ENCODE measurements around the gene VTI1A.

DNA sequence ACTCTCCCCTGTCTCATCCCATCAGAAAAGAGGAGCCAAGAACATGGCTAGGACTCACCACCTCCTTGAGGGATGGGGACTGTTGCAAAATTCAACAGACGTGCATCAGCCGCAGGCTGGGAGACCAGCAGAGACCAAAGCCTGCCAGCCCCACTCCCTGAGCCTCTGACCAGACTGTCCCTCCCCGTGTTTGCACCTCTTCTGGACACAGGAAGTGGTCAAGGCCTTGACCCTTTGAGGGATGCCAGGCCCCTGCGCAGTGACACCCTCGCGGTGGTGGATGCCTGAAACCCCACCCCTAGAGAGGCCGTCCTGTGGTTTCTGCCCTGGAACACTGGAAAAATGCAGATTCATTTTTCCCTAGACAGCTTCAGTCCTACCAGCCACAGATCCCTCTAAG is 374.6 kb downstream of the VTI1A start:
- no peak for TF ChIP-seq ZBTB33 (CRISPR knock-in tag; IDR thresholded peaks at IDR 0.05)
- TF ChIP-seq CTCF (IDR thresholded peaks at IDR 0.05 in 2 of 3, conservative IDR thresholded peaks at IDR 0.05 in 1 of 3; ENCODE audit: insufficient read depth in 2 of 3, low read depth in 1 of 3, low read length in 3 of 3), result no peak
- no peak for TF ChIP-seq TOE1 (IDR thresholded peaks at IDR 0.05; ENCODE audit: borderline replicate concordance)
- no peak for TF ChIP-seq TOE1 (CRISPR knock-in tag; IDR thresholded peaks at IDR 0.05; ENCODE audit: borderline replicate concordance, low read depth)
- TF ChIP-seq WHSC1 (IDR thresholded peaks at IDR 0.05; ENCODE audit: low read length), result no peak
- no peak for TF ChIP-seq EHMT2 (IDR thresholded peaks at IDR 0.05)
- TF ChIP-seq, protein P1, sequence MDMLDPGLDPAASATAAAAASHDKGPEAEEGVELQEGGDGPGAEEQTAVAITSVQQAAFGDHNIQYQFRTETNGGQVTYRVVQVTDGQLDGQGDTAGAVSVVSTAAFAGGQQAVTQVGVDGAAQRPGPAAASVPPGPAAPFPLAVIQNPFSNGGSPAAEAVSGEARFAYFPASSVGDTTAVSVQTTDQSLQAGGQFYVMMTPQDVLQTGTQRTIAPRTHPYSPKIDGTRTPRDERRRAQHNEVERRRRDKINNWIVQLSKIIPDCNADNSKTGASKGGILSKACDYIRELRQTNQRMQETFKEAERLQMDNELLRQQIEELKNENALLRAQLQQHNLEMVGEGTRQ (CRISPR knock-in tag; IDR thresholded peaks at IDR 0.05), result no peak

Measured in K562 (cell line).